Tibial nerve (tissue), 4 donors: Measurements from ENCODE around the gene LCMT1.

Experiments
- CTCF ChIP-seq, 5 experiments: fragments of 200-600 bp in 3 of 5; fragments of 450-650 bp in 2 of 5; sonication (generic) in 3 of 5; IDR thresholded peaks; one replicate each; pipeline ENCODE4 v1.5.1; 2016 to 2019; ENCODE audit warnings: antibody characterized with exemption in 5 of 5, mild to moderate bottlenecking in 3 of 5, moderate library complexity in 2 of 5
- EP300 ChIP-seq, 2 donors: sonication (generic); formaldehyde crosslinking; IDR thresholded peaks; one replicate each; pipeline ENCODE4 v1.6.1; 2017; ENCODE audit warnings: antibody characterized with exemption in 2 of 2, mild to moderate bottlenecking in 1 of 2
- POLR2A ChIP-seq, 2 donors: fragments of 450-650 bp; IDR thresholded peaks; one replicate each; pipeline ENCODE4 v1.6.1; 2017; ENCODE audit warnings: antibody characterized with exemption in 2 of 2, mild to moderate bottlenecking in 2 of 2, moderate library complexity in 2 of 2

- TF ChIP-seq CTCF (IDR thresholded peaks at IDR 0.05) (no peak), POLR2A (IDR thresholded peaks at IDR 0.05) (no peak), EP300 (IDR thresholded peaks at IDR 0.05) (no peak)
Measured at GRCh38 chr16:25083701-25084100, 27.8 kb upstream of the LCMT1 start.
